ENCODE data around the gene VSIG8. TPM values are rescaled to one million over a fixed set of nuclear protein-coding genes. Genes with fewer than 3 reads are reported as not detected.

The VSIG8 gene
- total and polyA plus RNA-seq, 3 experiments from 2014 or later, result not detected

GRCh38 chr1:159870704-159871103, 8.2 kb upstream of the VSIG8 start:
- Histone ChIP-seq H3K27ac (ENCODE audit: low read depth, low read length) (no peak overlapping the region), H3K4me3 (ENCODE audit: low read length) (no peak overlapping the region), H3K9me3 (ENCODE audit: low read length) (no peaks in the 10 kb centered on the region), H3K36me3 (ENCODE audit: insufficient read depth, low read length) (no peaks in the 10 kb centered on the region), H3K27me3 (ENCODE audit: insufficient read depth, low read length, poor library complexity, severe bottlenecking) (no peaks in the 10 kb centered on the region), H3K4me1 (ENCODE audit: insufficient read depth, low read length) (peaks cover 14% of the 10 kb centered on the region)
- Mint-ChIP-seq H3K4me3 (no peak overlapping the region), H3K27me3 (peaks cover 2 to 6% of the 10 kb centered on the region in 2 donors), H3K9me3 (peaks cover 0 to 1% (median 0%) of the 10 kb centered on the region in 5 donors), H3K27ac (peak overlapping the region in 1 of 8 donors; percentile 64), H3K36me3 (peaks cover 0 to 5% (median 0%) of the 10 kb centered on the region in 3 donors), H3K4me1 (peaks cover 20 to 33% (median 31%) of the 10 kb centered on the region in 3 donors)
- ChIA-PET POLR2A (interaction anchor here (1.0 kb wide), 1 partner anchor 16 kb away, joined by 3 read pairs; no protein-coding TSS in a partner anchor), CTCF (no interaction called here)
- no peak for DNase-seq

- CTCF ChIA-PET, result interaction anchor here (2.6 kb wide), 1 partner anchor 70 kb away, joined by 12 read pairs; no protein-coding TSS in a partner anchor
- H3K4me3 Mint-ChIP-seq, result no peak overlapping the region
- Histone ChIP-seq H3K27ac (ENCODE audit: low read depth, low read length) (no peak overlapping the region), H3K9me3 (ENCODE audit: low read length) (no peaks in the 10 kb centered on the region), H3K4me3 (ENCODE audit: low read length) (no peak overlapping the region), H3K4me1 (ENCODE audit: insufficient read depth, low read length) (peaks cover 14% of the 10 kb centered on the region), H3K36me3 (ENCODE audit: insufficient read depth, low read length) (no peaks in the 10 kb centered on the region), H3K27me3 (ENCODE audit: insufficient read depth, low read length, poor library complexity, severe bottlenecking) (no peaks in the 10 kb centered on the region)
- peaks cover 0 to 1% (median 0%) of the 10 kb centered on the region in 5 donors for H3K9me3 Mint-ChIP-seq
- H3K27me3 Mint-ChIP-seq, result peaks cover 2 to 6% of the 10 kb centered on the region in 2 donors
- POLR2A ChIA-PET, result no interaction called here
- H3K4me1 Mint-ChIP-seq, result peaks cover 20 to 38% (median 35%) of the 10 kb centered on the region in 3 donors
- H3K27ac Mint-ChIP-seq, result peak overlapping the region in 2 of 8 donors; percentile 19 to 63
- DNase-seq, result no peak
- peaks cover 0 to 3% (median 0%) of the 10 kb centered on the region in 3 donors for H3K36me3 Mint-ChIP-seq
Observed at GRCh38 chr1:159869607-159870006, 7.2 kb upstream of the VSIG8 start.

DNA sequence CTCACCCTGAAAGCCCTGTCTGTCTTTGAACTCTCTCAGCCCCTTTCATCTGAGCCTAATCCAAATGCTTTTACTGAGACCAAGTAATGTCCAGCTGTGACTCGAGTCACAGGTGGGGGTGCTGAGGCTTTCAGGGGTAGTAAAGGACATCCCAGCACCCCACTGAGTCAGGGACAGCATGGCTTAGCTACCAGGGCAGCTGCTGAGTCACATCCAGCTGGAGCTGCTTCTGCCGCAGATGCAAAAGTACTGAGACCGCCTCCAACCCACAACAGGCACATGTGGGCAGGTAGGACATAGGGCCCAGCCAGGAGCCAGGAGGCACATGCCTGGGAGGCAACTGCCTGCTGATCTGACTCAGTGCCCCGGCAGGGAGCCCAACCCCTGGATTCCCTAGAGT, 6.7 kb upstream of the VSIG8 start:
- Histone ChIP-seq H3K9me3 (ENCODE audit: low read length) (no peaks in the 10 kb centered on the region), H3K27me3 (ENCODE audit: insufficient read depth, low read length, poor library complexity, severe bottlenecking) (no peaks in the 10 kb centered on the region), H3K4me1 (ENCODE audit: insufficient read depth, low read length) (peaks cover 14% of the 10 kb centered on the region), H3K27ac (ENCODE audit: low read depth, low read length) (no peak overlapping the region), H3K4me3 (ENCODE audit: low read length) (no peak overlapping the region), H3K36me3 (ENCODE audit: insufficient read depth, low read length) (no peaks in the 10 kb centered on the region)
- POLR2A ChIA-PET, result no interaction called here
- Mint-ChIP-seq H3K4me3 (no peak overlapping the region), H3K9me3 (peaks cover 0 to under 1% (median 0%) of the 10 kb centered on the region in 5 donors), H3K27ac (no peak overlapping the region), H3K27me3 (peaks cover 2 to 4% of the 10 kb centered on the region in 2 donors), H3K36me3 (peaks cover 0 to under 1% (median 0%) of the 10 kb centered on the region in 3 donors), H3K4me1 (peaks cover 21 to 40% (median 35%) of the 10 kb centered on the region in 3 donors)
- CTCF ChIA-PET, result interaction anchor here (2.6 kb wide), 1 partner anchor 70 kb away, joined by 12 read pairs; no protein-coding TSS in a partner anchor
- no peak for DNase-seq

DNA sequence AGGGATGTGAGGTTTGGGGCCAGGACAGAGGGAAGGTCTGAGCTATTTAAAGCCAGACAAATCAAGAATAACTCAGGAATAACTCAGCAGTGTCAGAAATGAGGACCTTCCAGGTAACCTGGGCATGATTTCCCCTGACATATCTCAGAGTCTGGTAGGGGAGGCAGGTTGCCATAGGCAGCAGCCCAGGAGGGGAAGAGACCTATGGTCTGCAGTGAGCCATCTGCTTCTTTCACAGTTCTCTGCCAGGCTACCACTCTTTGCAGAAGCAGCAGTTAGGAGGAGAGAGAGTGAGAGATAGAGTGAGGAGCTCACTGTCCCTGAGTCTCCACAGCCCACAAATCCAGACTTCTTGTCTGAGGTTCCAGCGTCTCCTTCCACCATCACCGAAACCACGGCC, 6.3 kb upstream of the VSIG8 start:
- Histone ChIP-seq H3K27ac (ENCODE audit: low read depth, low read length) (no peak overlapping the region), H3K4me3 (ENCODE audit: low read length) (no peak overlapping the region), H3K36me3 (ENCODE audit: insufficient read depth, low read length) (no peaks in the 10 kb centered on the region), H3K27me3 (ENCODE audit: insufficient read depth, low read length, poor library complexity, severe bottlenecking) (no peaks in the 10 kb centered on the region), H3K9me3 (ENCODE audit: low read length) (no peaks in the 10 kb centered on the region), H3K4me1 (ENCODE audit: insufficient read depth, low read length) (peaks cover 14% of the 10 kb centered on the region)
- peaks cover 0 to 2% of the 10 kb centered on the region in 2 donors for H3K27me3 Mint-ChIP-seq
- peak overlapping the region in 1 of 8 donors; percentile 42 for H3K27ac Mint-ChIP-seq
- no peaks in the 10 kb centered on the region for H3K9me3 Mint-ChIP-seq
- H3K4me1 Mint-ChIP-seq, result peaks cover 24 to 42% (median 35%) of the 10 kb centered on the region in 3 donors
- POLR2A ChIA-PET, result no interaction called here
- DNase-seq, result no peak
- H3K36me3 Mint-ChIP-seq, result no peaks in the 10 kb centered on the region
- no peak overlapping the region for H3K4me3 Mint-ChIP-seq
- CTCF ChIA-PET, result interaction anchor here (2.6 kb wide), 1 partner anchor 69 kb away, joined by 12 read pairs; no protein-coding TSS in a partner anchor

DNA sequence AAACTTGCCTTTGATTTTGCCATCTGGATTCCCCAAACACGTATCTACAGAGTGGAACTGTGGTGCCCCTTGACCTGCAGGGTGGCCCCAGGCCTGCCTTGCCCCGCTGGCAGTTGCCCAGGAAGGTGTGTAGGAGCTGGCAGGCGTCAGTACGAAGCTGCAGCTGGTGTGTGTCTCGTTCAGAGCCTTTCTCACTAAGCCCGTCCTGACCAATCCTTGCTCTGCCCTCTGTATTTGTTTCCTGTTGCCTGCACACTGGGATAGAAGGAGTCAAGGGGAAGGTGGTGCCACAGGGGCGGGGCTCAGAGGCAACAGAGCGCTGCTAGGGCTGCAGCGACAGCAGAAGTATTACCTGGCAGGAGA, 5.2 kb upstream of the VSIG8 start:
- Histone ChIP-seq H3K36me3 (ENCODE audit: insufficient read depth, low read length) (no peaks in the 10 kb centered on the region), H3K4me3 (ENCODE audit: low read length) (no peak overlapping the region), H3K4me1 (ENCODE audit: insufficient read depth, low read length) (peaks cover 14% of the 10 kb centered on the region), H3K27ac (ENCODE audit: low read depth, low read length) (no peak overlapping the region), H3K9me3 (ENCODE audit: low read length) (no peaks in the 10 kb centered on the region), H3K27me3 (ENCODE audit: insufficient read depth, low read length, poor library complexity, severe bottlenecking) (no peaks in the 10 kb centered on the region)
- Mint-ChIP-seq H3K9me3 (no peaks in the 10 kb centered on the region), H3K4me3 (no peak overlapping the region), H3K27me3 (peaks cover 0 to 9% of the 10 kb centered on the region in 2 donors), H3K4me1 (peaks cover 24 to 42% (median 35%) of the 10 kb centered on the region in 3 donors), H3K36me3 (no peaks in the 10 kb centered on the region), H3K27ac (no peak overlapping the region)
- DNase-seq, result no peak
- ChIA-PET CTCF (interaction anchor here (2.6 kb wide), 1 partner anchor 68 kb away, joined by 12 read pairs; no protein-coding TSS in a partner anchor), POLR2A (no interaction called here)

DNA sequence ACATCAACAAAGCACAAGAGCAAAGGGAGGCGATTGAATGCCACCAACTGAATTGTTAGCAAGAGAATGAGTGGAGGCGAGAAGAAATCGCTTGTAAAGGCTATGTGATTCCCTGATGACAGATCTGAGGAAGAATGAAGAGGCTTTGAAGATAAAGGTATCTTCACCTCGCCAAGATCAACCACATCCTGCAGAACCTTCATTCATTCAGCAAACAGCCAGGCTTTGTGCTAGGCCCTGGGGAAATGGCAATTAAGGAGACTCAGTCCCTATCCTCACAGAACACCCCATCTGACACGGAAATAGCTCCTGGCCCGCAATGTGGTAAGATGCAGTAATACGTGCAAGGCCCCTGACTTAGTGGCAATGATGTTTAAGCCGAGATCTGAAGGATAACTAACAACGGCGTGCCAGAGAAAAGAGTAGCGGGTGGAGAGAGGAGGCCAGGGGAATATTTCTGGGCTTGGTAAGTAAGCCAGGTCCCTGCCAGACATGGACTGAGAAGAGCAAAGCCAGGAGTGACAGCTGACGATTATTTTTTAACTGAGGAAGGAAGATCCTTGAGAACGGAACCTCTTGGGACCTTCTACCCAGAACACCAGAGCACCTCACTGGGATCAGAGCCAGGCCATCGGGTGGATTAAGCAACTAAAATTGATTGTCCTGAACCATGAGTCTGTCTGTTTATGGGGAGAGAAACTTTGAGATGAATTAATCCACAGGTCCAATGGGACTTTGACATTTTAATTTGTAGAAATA, 4.6 kb upstream of the VSIG8 start:
- Histone ChIP-seq H3K36me3 (ENCODE audit: insufficient read depth, low read length) (no peaks in the 10 kb centered on the region), H3K4me1 (ENCODE audit: insufficient read depth, low read length) (peaks cover 14% of the 10 kb centered on the region), H3K4me3 (ENCODE audit: low read length) (no peak overlapping the region), H3K27ac (ENCODE audit: low read depth, low read length) (no peak overlapping the region), H3K27me3 (ENCODE audit: insufficient read depth, low read length, poor library complexity, severe bottlenecking) (no peaks in the 10 kb centered on the region), H3K9me3 (ENCODE audit: low read length) (no peaks in the 10 kb centered on the region)
- DNase-seq, result no peak
- H3K27ac Mint-ChIP-seq, result peak overlapping the region in 1 of 8 donors; percentile 35
- H3K9me3 Mint-ChIP-seq, result no peaks in the 10 kb centered on the region
- peaks cover 0 to 8% of the 10 kb centered on the region in 2 donors for H3K27me3 Mint-ChIP-seq
- H3K4me3 Mint-ChIP-seq, result no peak overlapping the region
- H3K36me3 Mint-ChIP-seq, result no peaks in the 10 kb centered on the region
- ChIA-PET CTCF (interaction anchor here (0.9 to 1.6 kb wide), 2 partner anchors 24 to 63 kb away, joined by 3 to 5 read pairs; no protein-coding TSS in a partner anchor), POLR2A (no interaction called here)
- H3K4me1 Mint-ChIP-seq, result peaks cover 24 to 42% (median 35%) of the 10 kb centered on the region in 3 donors

GRCh38 chr1:159866066-159866465, 3.6 kb upstream of the VSIG8 start:
- H3K36me3 Mint-ChIP-seq, result peaks cover 0 to 3% (median 0%) of the 10 kb centered on the region in 3 donors
- Histone ChIP-seq H3K4me1 (ENCODE audit: insufficient read depth, low read length) (peaks cover 14% of the 10 kb centered on the region), H3K27me3 (ENCODE audit: insufficient read depth, low read length, poor library complexity, severe bottlenecking) (no peaks in the 10 kb centered on the region), H3K36me3 (ENCODE audit: insufficient read depth, low read length) (no peaks in the 10 kb centered on the region), H3K4me3 (ENCODE audit: low read length) (no peak overlapping the region), H3K9me3 (ENCODE audit: low read length) (no peaks in the 10 kb centered on the region), H3K27ac (ENCODE audit: low read depth, low read length) (no peak overlapping the region)
- peak overlapping the region in 1 of 8 donors; percentile 9 for H3K27ac Mint-ChIP-seq
- POLR2A ChIA-PET, result no interaction called here
- H3K4me3 Mint-ChIP-seq, result no peak overlapping the region
- CTCF ChIA-PET, result interaction anchor here (0.9 to 1.6 kb wide), 2 partner anchors 25 to 62 kb away, joined by 3 to 5 read pairs; no protein-coding TSS in a partner anchor
- DNase-seq, result no peak
- peaks cover 24 to 42% (median 35%) of the 10 kb centered on the region in 3 donors for H3K4me1 Mint-ChIP-seq
- H3K9me3 Mint-ChIP-seq, result no peaks in the 10 kb centered on the region
- H3K27me3 Mint-ChIP-seq, result peaks cover 0 to 6% of the 10 kb centered on the region in 2 donors

- Mint-ChIP-seq H3K36me3 (peaks cover 0 to 3% (median 0%) of the 10 kb centered on the region in 3 donors), H3K27ac (peak overlapping the region in 2 of 8 donors; percentile 8 to 72), H3K4me1 (peaks cover 23 to 36% (median 34%) of the 10 kb centered on the region in 3 donors), H3K9me3 (no peaks in the 10 kb centered on the region), H3K4me3 (no peak overlapping the region), H3K27me3 (peaks cover 0 to 6% of the 10 kb centered on the region in 2 donors)
- no peaks in the 10 kb centered on the region for H3K36me3 ChIP-seq (ENCODE audit: insufficient read depth, low read length)
- no peaks in the 10 kb centered on the region for H3K9me3 ChIP-seq (ENCODE audit: low read length)
- DNase-seq, result no peak
- H3K27ac ChIP-seq (ENCODE audit: low read depth, low read length), result no peak overlapping the region
- ChIA-PET CTCF (no interaction called here), POLR2A (no interaction called here)
- H3K27me3 ChIP-seq (ENCODE audit: insufficient read depth, low read length, poor library complexity, severe bottlenecking), result no peaks in the 10 kb centered on the region
- H3K4me1 ChIP-seq (ENCODE audit: insufficient read depth, low read length), result peaks cover 12% of the 10 kb centered on the region
- no peak overlapping the region for H3K4me3 ChIP-seq (ENCODE audit: low read length)
Observed at GRCh38 chr1:159864262-159864661, 1.8 kb upstream of the VSIG8 start.

All from CD8-positive, alpha-beta memory T cell (primary cell).